ENCODE measurements around the gene CIT.

- TF ChIP-seq, protein P1, sequence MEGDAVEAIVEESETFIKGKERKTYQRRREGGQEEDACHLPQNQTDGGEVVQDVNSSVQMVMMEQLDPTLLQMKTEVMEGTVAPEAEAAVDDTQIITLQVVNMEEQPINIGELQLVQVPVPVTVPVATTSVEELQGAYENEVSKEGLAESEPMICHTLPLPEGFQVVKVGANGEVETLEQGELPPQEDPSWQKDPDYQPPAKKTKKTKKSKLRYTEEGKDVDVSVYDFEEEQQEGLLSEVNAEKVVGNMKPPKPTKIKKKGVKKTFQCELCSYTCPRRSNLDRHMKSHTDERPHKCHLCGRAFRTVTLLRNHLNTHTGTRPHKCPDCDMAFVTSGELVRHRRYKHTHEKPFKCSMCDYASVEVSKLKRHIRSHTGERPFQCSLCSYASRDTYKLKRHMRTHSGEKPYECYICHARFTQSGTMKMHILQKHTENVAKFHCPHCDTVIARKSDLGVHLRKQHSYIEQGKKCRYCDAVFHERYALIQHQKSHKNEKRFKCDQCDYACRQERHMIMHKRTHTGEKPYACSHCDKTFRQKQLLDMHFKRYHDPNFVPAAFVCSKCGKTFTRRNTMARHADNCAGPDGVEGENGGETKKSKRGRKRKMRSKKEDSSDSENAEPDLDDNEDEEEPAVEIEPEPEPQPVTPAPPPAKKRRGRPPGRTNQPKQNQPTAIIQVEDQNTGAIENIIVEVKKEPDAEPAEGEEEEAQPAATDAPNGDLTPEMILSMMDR (IDR thresholded peaks at IDR 0.05; ENCODE audit: low read depth, low read length, missing input control), result no peak
- TF ChIP-seq, protein P2, sequence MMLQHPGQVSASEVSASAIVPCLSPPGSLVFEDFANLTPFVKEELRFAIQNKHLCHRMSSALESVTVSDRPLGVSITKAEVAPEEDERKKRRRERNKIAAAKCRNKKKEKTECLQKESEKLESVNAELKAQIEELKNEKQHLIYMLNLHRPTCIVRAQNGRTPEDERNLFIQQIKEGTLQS (IDR thresholded peaks at IDR 0.05), result no peak
Observed at GRCh38 chr12:119720349-119720748, 156.8 kb downstream of the CIT start.
